ENCODE results near the gene TTN. TPM values are rescaled to one million over a fixed set of nuclear protein-coding genes. Genes with fewer than 3 reads are reported as not detected.

Gene TTN
- total RNA-seq, 1 donor from 2014 or later: 0.50 TPM

GRCh38 chr2:178776751-178777150 is 30.5 kb downstream of the TTN start:
- TF ChIP-seq CTCF (IDR thresholded peaks at IDR 0.05; ENCODE audit: insufficient read depth, low read depth, low read length) (no peak), EZH2 (IDR thresholded peaks at IDR 0.05; ENCODE audit: insufficient read depth, low read length) (no peak)
- Mint-ChIP-seq H3K27ac (ENCODE audit: unreplicated experiment) (no peak overlapping the region), H3K36me3 (ENCODE audit: low read depth, unreplicated experiment) (no peaks in the 10 kb centered on the region), H3K4me3 (ENCODE audit: unreplicated experiment) (no peak overlapping the region), H3K4me1 (ENCODE audit: low read depth, unreplicated experiment) (no peaks in the 10 kb centered on the region), H3K9me3 (ENCODE audit: unreplicated experiment) (peaks cover 3% of the 10 kb centered on the region), H3K27me3 (ENCODE audit: low read depth, unreplicated experiment) (no peaks in the 10 kb centered on the region)
- Histone ChIP-seq H3K9me3 (ENCODE audit: insufficient read depth, low read depth, low read length) (no peaks in the 10 kb centered on the region), H4K20me1 (ENCODE audit: insufficient read depth, low read length) (no peaks in the 10 kb centered on the region), H3K79me2 (ENCODE audit: insufficient read depth, low read length) (no peaks in the 10 kb centered on the region), H3K4me3 (ENCODE audit: insufficient read depth, low read depth, low read length) (no peak overlapping the region), H3K4me2 (ENCODE audit: low read length) (no peak overlapping the region), H3K9ac (ENCODE audit: low read length) (no peak overlapping the region), H3K27ac (ENCODE audit: low read depth, low read length) (no peak overlapping the region), H3K36me3 (ENCODE audit: insufficient read depth, low read length) (no peaks in the 10 kb centered on the region), H3K27me3 (ENCODE audit: insufficient read depth, low read length) (no peaks in the 10 kb centered on the region), H3K4me1 (ENCODE audit: insufficient read depth, low read length) (no peaks in the 10 kb centered on the region), H2AFZ (ENCODE audit: low read depth, low read length) (no peak overlapping the region)
- FAIRE-seq: no peak
- DNase-seq (ENCODE audit: low read depth): no peak

- H3K27me3 ChIP-seq (ENCODE audit: insufficient read depth, low read length): no peaks in the 10 kb centered on the region
- H2AFZ ChIP-seq (ENCODE audit: low read depth, low read length): no peak overlapping the region
- no peaks in the 10 kb centered on the region for H4K20me1 ChIP-seq (ENCODE audit: insufficient read depth, low read length)
- Mint-ChIP-seq H3K27me3 (ENCODE audit: low read depth, unreplicated experiment) (no peaks in the 10 kb centered on the region), H3K9me3 (ENCODE audit: unreplicated experiment) (peaks cover 7% of the 10 kb centered on the region), H3K36me3 (ENCODE audit: low read depth, unreplicated experiment) (no peaks in the 10 kb centered on the region), H3K4me3 (ENCODE audit: unreplicated experiment) (no peak overlapping the region), H3K4me1 (ENCODE audit: low read depth, unreplicated experiment) (no peaks in the 10 kb centered on the region), H3K27ac (ENCODE audit: unreplicated experiment) (no peak overlapping the region)
- H3K4me2 ChIP-seq (ENCODE audit: low read length): no peak overlapping the region
- no peaks in the 10 kb centered on the region for H3K4me1 ChIP-seq (ENCODE audit: insufficient read depth, low read length)
- no peak overlapping the region for H3K9ac ChIP-seq (ENCODE audit: low read length)
- TF ChIP-seq CTCF (IDR thresholded peaks at IDR 0.05; ENCODE audit: insufficient read depth, low read depth, low read length) (no peak), EZH2 (IDR thresholded peaks at IDR 0.05; ENCODE audit: insufficient read depth, low read length) (no peak)
- no peaks in the 10 kb centered on the region for H3K36me3 ChIP-seq (ENCODE audit: insufficient read depth, low read length)
- FAIRE-seq (no peak), DNase-seq (ENCODE audit: low read depth) (no peak)
- H3K27ac ChIP-seq (ENCODE audit: low read depth, low read length): no peak overlapping the region
- H3K79me2 ChIP-seq (ENCODE audit: insufficient read depth, low read length): no peaks in the 10 kb centered on the region
- H3K9me3 ChIP-seq (ENCODE audit: insufficient read depth, low read depth, low read length): no peaks in the 10 kb centered on the region
- H3K4me3 ChIP-seq (ENCODE audit: insufficient read depth, low read depth, low read length): no peak overlapping the region
Measured at GRCh38 chr2:178775975-178776374, 31.2 kb downstream of the TTN start.

- no peaks in the 10 kb centered on the region for H3K79me2 ChIP-seq (ENCODE audit: insufficient read depth, low read length)
- no peak overlapping the region for H2AFZ ChIP-seq (ENCODE audit: low read depth, low read length)
- no peaks in the 10 kb centered on the region for H3K27me3 ChIP-seq (ENCODE audit: insufficient read depth, low read length)
- no peaks in the 10 kb centered on the region for H4K20me1 ChIP-seq (ENCODE audit: insufficient read depth, low read length)
- no peaks in the 10 kb centered on the region for H3K9me3 ChIP-seq (ENCODE audit: insufficient read depth, low read depth, low read length)
- no peak overlapping the region for H3K4me3 ChIP-seq (ENCODE audit: insufficient read depth, low read depth, low read length)
- H3K9me3 Mint-ChIP-seq (ENCODE audit: unreplicated experiment): peaks cover 9% of the 10 kb centered on the region
- TF ChIP-seq EZH2 (IDR thresholded peaks at IDR 0.05; ENCODE audit: insufficient read depth, low read length): no peak
- TF ChIP-seq CTCF (IDR thresholded peaks at IDR 0.05; ENCODE audit: insufficient read depth, low read depth, low read length): no peak
- no peak overlapping the region for H3K4me2 ChIP-seq (ENCODE audit: low read length)
- H3K36me3 Mint-ChIP-seq (ENCODE audit: low read depth, unreplicated experiment): peaks cover 2% of the 10 kb centered on the region
- H3K9ac ChIP-seq (ENCODE audit: low read length): no peak overlapping the region
- H3K4me1 ChIP-seq (ENCODE audit: insufficient read depth, low read length): no peaks in the 10 kb centered on the region
- no peak overlapping the region for H3K27ac ChIP-seq (ENCODE audit: low read depth, low read length)
- H3K36me3 ChIP-seq (ENCODE audit: insufficient read depth, low read length): no peaks in the 10 kb centered on the region
- H3K4me1 Mint-ChIP-seq (ENCODE audit: low read depth, unreplicated experiment): no peaks in the 10 kb centered on the region
- no peak for FAIRE-seq
- no peaks in the 10 kb centered on the region for H3K27me3 Mint-ChIP-seq (ENCODE audit: low read depth, unreplicated experiment)
- no peak for DNase-seq (ENCODE audit: low read depth)
- H3K4me3 Mint-ChIP-seq (ENCODE audit: unreplicated experiment): no peak overlapping the region
- no peak overlapping the region for H3K27ac Mint-ChIP-seq (ENCODE audit: unreplicated experiment)
Measured at GRCh38 chr2:178770518-178770917, 36.7 kb downstream of the TTN start.
